ENCODE measurements around the gene ATP2B3. TPM values are rescaled to one million over a fixed set of nuclear protein-coding genes. Genes with fewer than 3 reads are reported as not detected.

The ATP2B3 gene
- total and polyA plus RNA-seq, 10 of the 15 experiments (the other 5 are each of a cell fraction or from before 2014, with no cell fraction given): 0.01 TPM; not detected in 9

GRCh38 chrX:153482376-153483015 is 34.9 kb upstream of the ATP2B3 start:
- no peaks in the 10 kb centered on the region for H3K36me3 ChIP-seq (ENCODE audit: control insufficient read depth in 2 of 2, insufficient read depth in 2 of 2, low read length in 1 of 2)
- in situ Hi-C loops (cut with MboI): no loop called here
- ChIA-PET POLR2A (no interaction called here), SMC1A (ENCODE audit: uncharacterized antibody, unreplicated experiment) (no interaction called here), RAD21 (ENCODE audit: unreplicated experiment) (no interaction called here), CTCF (no interaction called here)
- TF ChIP-seq CHD4 (IDR thresholded peaks at IDR 0.05) (no peak), E4F1 (IDR thresholded peaks at IDR 0.05; ENCODE audit: borderline replicate concordance, partially characterized antibody) (no peak), MLLT1 (IDR thresholded peaks at IDR 0.05) (no peak), IRF5 (IDR thresholded peaks at IDR 0.05; ENCODE audit: borderline replicate concordance) (no peak), TCF3 (IDR thresholded peaks at IDR 0.05; ENCODE audit: borderline replicate concordance, insufficient read depth, low read depth, low read length) (no peak), BCL3 (IDR thresholded peaks at IDR 0.05; ENCODE audit: borderline replicate concordance, insufficient read depth, low read depth, low read length, poor library complexity, severe bottlenecking) (no peak)
- no peak overlapping the region for H2AFZ ChIP-seq (ENCODE audit: control insufficient read depth, low read depth, low read length)
- H3K27me3 ChIP-seq (replicated peaks in 1 of 2; ENCODE audit: control insufficient read depth in 2 of 2, insufficient read depth in 2 of 2, low read length in 1 of 2): no peaks in the 10 kb centered on the region
- intact Hi-C loops (cut with micrococcal nuclease; ENCODE audit: unreplicated experiment): no loop called here
- 30% methylated on average over 22 of the region's 23 CpGs for WGBS (ENCODE audit: insufficient coverage, insufficient replicate concordance, low lambda C conversion rate, missing lambda C conversion rate)
- no TSS peak for BruUV-seq (replicated peaks)
- H3K27ac ChIP-seq (ENCODE audit: control insufficient read depth, insufficient read depth): no peak overlapping the region
- H4K20me1 ChIP-seq (ENCODE audit: control insufficient read depth, insufficient read depth): no peaks in the 10 kb centered on the region
- H3K4me1 ChIP-seq (ENCODE audit: control insufficient read depth, insufficient read depth, low read length): no peaks in the 10 kb centered on the region
- no peaks in the 10 kb centered on the region for H3K79me2 ChIP-seq (ENCODE audit: control insufficient read depth, insufficient read depth, low read length)
- no peak for DNase-seq (ENCODE audit: low read depth, low spot score)
- H3K4me3 ChIP-seq: no peak overlapping the region
- FAIRE-seq: no peak
- no peak overlapping the region for H3K9ac ChIP-seq (ENCODE audit: control insufficient read depth, insufficient read depth, low read length)
- H3K4me2 ChIP-seq (ENCODE audit: control insufficient read depth, insufficient read depth): no peak overlapping the region
- no peak for ATAC-seq
- H3K9me3 ChIP-seq (replicated peaks; ENCODE audit: control insufficient read depth, insufficient read depth, low read length): no peaks in the 10 kb centered on the region

All from GM12878 (cell line).